ENCODE results near the gene WDPCP. TPM values are rescaled to one million over a fixed set of nuclear protein-coding genes. Genes with fewer than 3 reads are reported as not detected.

Gene WDPCP
- total and polyA plus RNA-seq, 2 donors (not counting 1 experiment from before 2014, with no cell fraction given): 5.6 to 22.8 TPM

GRCh38 chr2:63604666-63605065 is 16.4 kb upstream of the WDPCP start:
- no peaks in the 10 kb centered on the region for H4K20me1 ChIP-seq (ENCODE audit: control insufficient read depth, insufficient read depth, low read length, poor library complexity, severe bottlenecking)
- ATAC-seq (ENCODE audit: low read depth) (no peak), DNase-seq (no peak)
- H3K4me1 ChIP-seq (ENCODE audit: control insufficient read depth in 2 of 2, insufficient read depth in 2 of 2, low read length in 2 of 2): no peaks in the 10 kb centered on the region
- no peaks in the 10 kb centered on the region for H3K27me3 Mint-ChIP-seq
- H3K79me2 ChIP-seq (ENCODE audit: control insufficient read depth, insufficient read depth, low read length): no peaks in the 10 kb centered on the region
- no peaks in the 10 kb centered on the region for H3K9me3 Mint-ChIP-seq (ENCODE audit: insufficient read depth)
- no peak overlapping the region for H2AFZ ChIP-seq (ENCODE audit: insufficient read depth, low read depth, low read length, poor library complexity, severe bottlenecking)
- ChIA-PET POLR2A (no interaction called here), CTCF (interaction anchor here (0.6 kb wide), 1 partner anchor 8 kb away, joined by 3 read pairs; no protein-coding TSS in a partner anchor)
- H3K9ac ChIP-seq (ENCODE audit: low read length): no peak overlapping the region
- no peak overlapping the region for H3K4me2 ChIP-seq (replicated peaks; ENCODE audit: low read depth, low read length, poor library complexity, severe bottlenecking)
- intact Hi-C loops (cut with micrococcal nuclease): no loop called here
- H3K9me3 ChIP-seq (ENCODE audit: control extremely low read depth in 1 of 3, control insufficient read depth in 2 of 3, insufficient read depth in 1 of 3, low read length in 2 of 3): no peaks in the 10 kb centered on the region
- no peak overlapping the region for H3K27ac Mint-ChIP-seq
- no peak overlapping the region for H3K4me3 ChIP-seq (ENCODE audit: control extremely low read depth in 1 of 5, extremely low read depth in 1 of 5, insufficient read depth in 1 of 5, low read depth in 2 of 5, low read length in 4 of 5)
- H3K27ac ChIP-seq (ENCODE audit: low read length in 2 of 2): no peak overlapping the region
- WGBS (ENCODE audit: insufficient coverage): 100% methylated on average over 3 of the region's 4 CpGs
- H3K27me3 ChIP-seq (replicated peaks in 1 of 4; ENCODE audit: control extremely low read depth in 1 of 4, control insufficient read depth in 3 of 4, insufficient read depth in 4 of 4, low read length in 3 of 4): no peaks in the 10 kb centered on the region
- no peak overlapping the region for H3K4me3 Mint-ChIP-seq
- TF ChIP-seq EZH2 (IDR thresholded peaks at IDR 0.05; ENCODE audit: borderline replicate concordance, insufficient read depth, low read depth, low read length, poor library complexity, severe bottlenecking): no peak
- TF ChIP-seq, protein P1, sequence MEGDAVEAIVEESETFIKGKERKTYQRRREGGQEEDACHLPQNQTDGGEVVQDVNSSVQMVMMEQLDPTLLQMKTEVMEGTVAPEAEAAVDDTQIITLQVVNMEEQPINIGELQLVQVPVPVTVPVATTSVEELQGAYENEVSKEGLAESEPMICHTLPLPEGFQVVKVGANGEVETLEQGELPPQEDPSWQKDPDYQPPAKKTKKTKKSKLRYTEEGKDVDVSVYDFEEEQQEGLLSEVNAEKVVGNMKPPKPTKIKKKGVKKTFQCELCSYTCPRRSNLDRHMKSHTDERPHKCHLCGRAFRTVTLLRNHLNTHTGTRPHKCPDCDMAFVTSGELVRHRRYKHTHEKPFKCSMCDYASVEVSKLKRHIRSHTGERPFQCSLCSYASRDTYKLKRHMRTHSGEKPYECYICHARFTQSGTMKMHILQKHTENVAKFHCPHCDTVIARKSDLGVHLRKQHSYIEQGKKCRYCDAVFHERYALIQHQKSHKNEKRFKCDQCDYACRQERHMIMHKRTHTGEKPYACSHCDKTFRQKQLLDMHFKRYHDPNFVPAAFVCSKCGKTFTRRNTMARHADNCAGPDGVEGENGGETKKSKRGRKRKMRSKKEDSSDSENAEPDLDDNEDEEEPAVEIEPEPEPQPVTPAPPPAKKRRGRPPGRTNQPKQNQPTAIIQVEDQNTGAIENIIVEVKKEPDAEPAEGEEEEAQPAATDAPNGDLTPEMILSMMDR (IDR thresholded peaks at IDR 0.05): no peak
- H3K4me1 Mint-ChIP-seq: no peaks in the 10 kb centered on the region
- H3K36me3 ChIP-seq (replicated peaks in 1 of 2; ENCODE audit: control extremely low read depth in 1 of 2, control insufficient read depth in 1 of 2, extremely low read depth in 1 of 2, insufficient read depth in 2 of 2, low read length in 1 of 2): peaks cover 10 to 60% of the 10 kb centered on the region in 2 experiments

GRCh38 chr2:63600881-63601460 is 12.7 kb upstream of the WDPCP start:
- Histone ChIP-seq H3K4me1 (ENCODE audit: control insufficient read depth in 2 of 2, insufficient read depth in 2 of 2, low read length in 2 of 2) (no peaks in the 10 kb centered on the region), H3K36me3 (replicated peaks in 1 of 2; ENCODE audit: control extremely low read depth in 1 of 2, control insufficient read depth in 1 of 2, extremely low read depth in 1 of 2, insufficient read depth in 2 of 2, low read length in 1 of 2) (peaks cover 12 to 62% of the 10 kb centered on the region in 2 experiments)

More at GRCh38 chr2:63600881-63601460, 12.7 kb upstream of the WDPCP start:
- Histone ChIP-seq H3K27ac (ENCODE audit: low read length in 2 of 2) (no peak overlapping the region), H4K20me1 (ENCODE audit: control insufficient read depth, insufficient read depth, low read length, poor library complexity, severe bottlenecking) (peaks cover 5% of the 10 kb centered on the region), H3K9ac (ENCODE audit: low read length) (no peak overlapping the region), H3K4me3 (ENCODE audit: control extremely low read depth in 1 of 5, extremely low read depth in 1 of 5, insufficient read depth in 1 of 5, low read depth in 2 of 5, low read length in 4 of 5) (no peak overlapping the region), H3K4me2 (replicated peaks; ENCODE audit: low read depth, low read length, poor library complexity, severe bottlenecking) (no peak overlapping the region), H3K27me3 (replicated peaks in 1 of 4; ENCODE audit: control extremely low read depth in 1 of 4, control insufficient read depth in 3 of 4, insufficient read depth in 4 of 4, low read length in 3 of 4) (no peaks in the 10 kb centered on the region), H3K79me2 (ENCODE audit: control insufficient read depth, insufficient read depth, low read length) (peaks cover 4% of the 10 kb centered on the region), H3K9me3 (ENCODE audit: control extremely low read depth in 1 of 3, control insufficient read depth in 2 of 3, insufficient read depth in 1 of 3, low read length in 2 of 3) (no peaks in the 10 kb centered on the region), H2AFZ (ENCODE audit: insufficient read depth, low read depth, low read length, poor library complexity, severe bottlenecking) (no peak overlapping the region)
- Mint-ChIP-seq H3K9me3 (ENCODE audit: insufficient read depth) (no peaks in the 10 kb centered on the region), H3K27ac (no peak overlapping the region), H3K4me1 (no peaks in the 10 kb centered on the region), H3K4me3 (no peak overlapping the region), H3K27me3 (no peaks in the 10 kb centered on the region)
- no peak for ATAC-seq (ENCODE audit: low read depth)
- ChIA-PET CTCF (no interaction called here), POLR2A (no interaction called here)
- no peak for DNase-seq
- no peak for TF ChIP-seq EZH2 (IDR thresholded peaks at IDR 0.05; ENCODE audit: borderline replicate concordance, insufficient read depth, low read depth, low read length, poor library complexity, severe bottlenecking)
- TF ChIP-seq, protein P1 (IDR thresholded peaks at IDR 0.05): no peak
- WGBS (ENCODE audit: insufficient coverage): 91% methylated on average over 1 of the region's 1 CpG
- intact Hi-C loops (cut with micrococcal nuclease): no loop called here

Measured in B cell (primary cell).